GM18907 (cell line): ENCODE results near the gene ENDOV.

Experiments used
- ATAC-seq: cut with Tn5 transposase; IDR thresholded peaks from one replicate; pipeline ENCODE4 v1.9.1; 2021; ENCODE audit warnings: mild to moderate bottlenecking, moderate library complexity; ENCODE audit not compliant: unreplicated experiment

The ENDOV gene

DNA sequence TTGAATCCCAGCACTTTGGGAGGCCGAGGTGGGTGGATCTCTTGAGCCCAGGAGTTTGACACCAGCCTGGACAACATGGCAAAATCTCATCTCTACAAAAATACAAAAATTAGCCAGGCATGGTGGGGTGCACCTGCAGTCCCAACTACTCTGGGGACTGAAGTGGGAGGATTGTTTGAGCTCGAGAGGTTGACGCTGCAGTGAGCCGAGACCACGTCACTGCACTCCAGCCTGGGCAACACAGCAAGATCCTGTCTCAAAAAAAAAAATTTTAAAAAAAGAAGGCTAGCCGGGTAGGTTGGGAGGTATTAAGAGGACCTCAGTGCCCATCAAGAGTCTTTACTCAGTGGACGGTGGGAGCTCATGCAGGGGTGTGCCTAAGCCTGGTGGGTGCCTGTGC lies 65.3 kb downstream of the ENDOV start:
- ATAC-seq, result no peak

DNA sequence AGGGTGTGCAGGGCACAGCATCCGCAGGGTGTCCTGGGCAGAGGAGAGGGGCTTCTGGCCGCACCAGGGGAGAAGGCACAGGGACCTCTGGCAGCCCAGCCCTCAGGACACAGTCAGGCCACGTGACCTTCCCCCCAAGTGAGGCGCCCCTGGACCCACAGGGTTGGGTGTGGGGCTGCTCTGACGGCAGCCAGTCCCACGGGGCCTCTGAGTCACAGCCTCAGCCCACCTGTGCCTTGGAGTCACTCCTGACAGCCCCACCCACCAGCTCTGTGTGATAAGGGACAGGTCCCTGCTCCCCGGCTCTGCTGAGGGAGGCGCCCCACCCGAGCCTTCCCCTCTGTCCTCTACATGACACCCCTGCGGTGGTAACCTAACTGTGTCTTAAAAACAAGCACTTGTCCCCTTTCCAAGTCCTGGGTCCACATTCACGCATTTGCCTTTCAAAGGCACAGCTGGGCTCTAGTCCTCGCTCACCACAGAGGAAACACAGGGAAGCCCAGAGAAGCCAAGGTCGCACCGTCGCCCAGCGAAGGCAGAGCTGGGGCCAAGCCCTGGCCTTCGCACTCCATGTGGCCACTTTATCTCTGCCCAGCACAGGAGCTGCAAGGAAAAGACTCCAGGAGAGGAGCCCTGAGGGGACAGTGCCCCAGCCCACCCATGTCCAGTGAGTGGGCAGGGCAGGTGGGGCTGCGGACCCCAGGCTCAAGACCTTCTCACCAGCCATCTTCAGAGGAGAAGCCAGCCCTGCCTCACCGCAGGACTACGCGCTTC lies 66.5 kb downstream of the ENDOV start:
- no peak for ATAC-seq

DNA sequence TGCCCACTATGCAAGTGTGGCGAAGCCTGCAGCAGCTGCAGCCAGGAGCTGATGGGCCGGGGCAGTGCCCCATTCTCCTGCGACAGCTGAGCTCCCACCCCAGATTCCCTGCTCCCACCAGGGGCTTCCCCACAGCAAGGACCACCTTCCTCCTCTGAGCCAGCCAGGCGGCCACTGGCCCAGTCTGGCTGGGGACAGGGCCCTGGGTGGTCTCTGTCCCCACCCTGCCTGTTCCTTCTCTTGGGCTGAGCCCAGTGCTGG lies 67.0 kb downstream of the ENDOV start:
- no peak for ATAC-seq

DNA sequence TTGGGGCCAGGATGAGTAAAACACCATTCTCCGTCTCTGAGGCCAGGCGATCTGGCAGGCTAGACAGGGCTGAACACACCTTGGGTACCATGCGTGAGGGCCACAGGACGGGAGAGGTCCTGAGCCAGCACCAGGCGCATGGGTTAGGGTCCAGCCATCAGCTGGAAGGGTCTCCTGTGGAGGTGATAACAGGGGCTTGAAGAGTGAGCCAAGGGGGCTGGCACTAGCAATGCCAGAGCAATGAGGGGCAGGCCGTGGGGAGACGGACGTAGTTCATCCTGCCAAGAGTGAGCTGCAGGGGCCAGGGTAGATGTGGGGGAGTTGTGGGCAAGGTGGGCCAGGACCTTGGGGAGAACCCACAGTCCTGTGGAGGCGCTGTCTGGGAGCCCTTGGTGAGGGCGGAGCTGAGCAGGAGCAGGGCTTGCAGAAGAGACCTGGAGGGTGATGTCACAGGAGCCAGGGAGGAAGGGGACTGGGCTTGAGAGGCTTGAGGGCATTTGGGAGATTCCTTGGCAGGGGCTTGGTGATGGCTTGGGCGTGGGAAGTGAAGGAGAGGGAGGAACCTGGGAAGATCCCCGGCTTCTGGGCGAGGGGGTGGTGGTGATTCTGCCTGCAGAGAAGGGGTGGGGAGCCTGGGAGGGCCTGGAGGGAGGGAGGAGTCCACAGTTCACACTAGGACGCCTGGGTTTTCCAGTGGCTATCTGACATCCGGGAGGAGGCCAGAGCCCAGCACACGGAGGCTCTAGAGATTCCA lies 67.8 kb downstream of the ENDOV start:
- no peak for ATAC-seq

DNA sequence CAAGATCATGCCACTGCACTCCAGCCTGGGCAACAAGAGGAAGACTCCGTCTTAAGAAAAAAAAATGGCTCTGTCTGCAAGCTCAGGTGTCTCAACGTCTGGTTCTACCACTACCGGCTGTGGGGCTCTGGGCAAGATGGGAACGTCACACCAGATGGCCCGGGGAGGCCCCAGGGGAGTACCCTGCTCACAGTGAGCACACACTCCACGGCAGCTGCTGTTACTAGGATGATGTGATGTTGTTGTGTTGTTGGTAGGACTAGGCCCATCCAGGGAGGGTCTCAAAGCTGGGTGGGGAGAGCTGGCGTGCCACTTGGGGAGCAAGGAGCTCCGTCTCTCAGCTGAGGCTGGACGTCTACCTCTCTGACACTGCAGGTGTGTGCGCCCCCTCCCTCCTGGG lies 70.9 kb downstream of the ENDOV start:
- ATAC-seq, result no peak

DNA sequence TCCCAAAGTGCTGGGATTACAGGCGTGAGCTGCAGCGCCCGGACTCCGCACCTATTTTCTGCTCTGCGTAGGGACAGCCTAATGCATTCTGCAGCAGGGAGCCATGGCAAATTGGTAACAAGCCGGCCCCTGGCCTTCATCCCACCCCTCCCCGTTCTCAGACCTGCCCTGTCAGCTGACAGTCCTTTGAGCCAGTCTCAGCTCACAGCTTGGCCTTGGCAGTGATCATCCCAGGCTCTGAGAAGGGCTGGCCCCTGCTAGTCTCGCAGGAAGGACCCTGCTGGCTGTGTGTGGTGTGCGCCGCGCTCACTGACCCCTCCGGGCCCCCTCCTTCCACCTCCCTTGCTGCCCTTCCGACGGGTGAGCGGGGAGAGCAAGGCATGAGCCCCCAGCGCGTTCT lies 71.7 kb downstream of the ENDOV start:
- no peak for ATAC-seq

DNA sequence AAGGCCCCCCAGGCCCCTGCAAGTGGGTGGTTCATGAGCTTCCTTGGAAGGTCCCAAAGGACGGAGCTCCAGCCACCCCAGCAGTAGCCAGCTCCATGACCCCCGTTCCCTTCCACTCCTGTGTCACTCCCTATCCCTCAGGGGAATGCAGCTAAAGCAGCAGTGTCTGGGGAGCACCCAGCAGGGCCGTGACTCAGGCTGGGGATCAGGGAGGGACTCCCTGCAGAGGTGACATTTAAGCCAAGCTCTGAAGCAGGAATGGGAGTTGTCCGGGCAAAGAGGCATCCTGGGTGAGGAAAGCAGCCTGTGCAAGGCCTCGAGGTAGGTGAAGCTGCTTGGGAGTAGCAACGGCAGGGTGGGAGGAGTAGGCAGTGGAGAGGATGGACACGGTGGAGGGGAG lies 72.5 kb downstream of the ENDOV start:
- ATAC-seq, result no peak
